HepG2 (cell line): ENCODE data around the gene RCC1. TPM values are rescaled to one million over a fixed set of nuclear protein-coding genes. Genes with fewer than 3 reads are reported as not detected.

Experiments used
- E2F5 ChIP-seq: sonication (generic); formaldehyde crosslinking; conservative IDR thresholded peaks from 2 replicates; pipeline ENCODE4 v1.4.0; 2020; ENCODE audit warnings: missing genetic modification reagents
- GLMP ChIP-seq: sonication (generic); formaldehyde crosslinking; IDR thresholded peaks from 2 replicates; pipeline ENCODE4 v1.9.0; 2021; ENCODE audit warnings: missing genetic modification reagents, mild to moderate bottlenecking, borderline replicate concordance
- GPN1 ChIP-seq: sonication (generic); formaldehyde crosslinking; IDR thresholded peaks from 2 replicates; pipeline ENCODE4 v1.5.1; 2020; ENCODE audit warnings: missing genetic modification reagents, borderline replicate concordance
- HMG20A ChIP-seq: IDR thresholded peaks from 2 replicates; pipeline ENCODE4 v1.6.1; 2016; ENCODE audit warnings: borderline replicate concordance
- IKZF4 ChIP-seq: sonication (generic); formaldehyde crosslinking; IDR thresholded peaks from 2 replicates; pipeline ENCODE4 v1.5.1; 2020; ENCODE audit warnings: borderline replicate concordance, mild to moderate bottlenecking, low read depth, missing genetic modification reagents; ENCODE audit errors: not compliant biosample characterization
- KDM4B ChIP-seq: sonication (generic); formaldehyde crosslinking; IDR thresholded peaks from 2 replicates; pipeline ENCODE4 v1.4.0; 2020; ENCODE audit warnings: missing genetic modification reagents
- MIXL1 ChIP-seq: IDR thresholded peaks from 2 replicates; pipeline ENCODE4 v1.6.1; 2016
- MYPOP ChIP-seq: sonication (generic); formaldehyde crosslinking; IDR thresholded peaks from 2 replicates; pipeline ENCODE4 v1.8.1; 2023; ENCODE audit warnings: mild to moderate bottlenecking, moderate library complexity, missing genetic modification reagents
- NR2C2 ChIP-seq: sonication (generic); formaldehyde crosslinking; IDR thresholded peaks from 2 replicates; pipeline ENCODE4 v1.4.0; 2020; ENCODE audit warnings: missing genetic modification reagents, mild to moderate bottlenecking, moderate library complexity, borderline replicate concordance
- PHB2 ChIP-seq: fragments of 450-650 bp; IDR thresholded peaks from 2 replicates; pipeline ENCODE4 v1.6.1; 2018; ENCODE audit not compliant: partially characterized antibody
- REPIN1 ChIP-seq: sonication (generic); formaldehyde crosslinking; IDR thresholded peaks from 2 replicates; pipeline ENCODE4 v1.8.0; 2022; ENCODE audit warnings: missing genetic modification reagents, low read depth, mild to moderate bottlenecking, borderline replicate concordance
- WIZ ChIP-seq: sonication (generic); formaldehyde crosslinking; IDR thresholded peaks from 2 replicates; pipeline ENCODE4 v1.5.1; 2020; ENCODE audit warnings: mild to moderate bottlenecking, missing genetic modification reagents
- ZBTB40 ChIP-seq, 2 experiments: fragments of 450-650 bp in 1 of 2; sonication (generic) in 1 of 2; formaldehyde crosslinking in 1 of 2; IDR thresholded peaks; 2 replicates each; pipeline versions ENCODE4 v1.6.1 to v1.8.0; 2016 to 2022; ENCODE audit warnings: antibody characterized with exemption in 1 of 2, mild to moderate bottlenecking in 1 of 2, missing genetic modification reagents in 1 of 2
- ZMYM3 ChIP-seq: sonication (generic); formaldehyde crosslinking; IDR thresholded peaks from 2 replicates; pipeline ENCODE4 v1.5.1; 2020; ENCODE audit warnings: mild to moderate bottlenecking, missing genetic modification reagents
- ZNF615 ChIP-seq: sonication (generic); formaldehyde crosslinking; IDR thresholded peaks from 2 replicates; pipeline ENCODE4 v1.5.0; 2020; ENCODE audit warnings: mild to moderate bottlenecking, missing genetic modification reagents, borderline replicate concordance
- polyA plus RNA-seq, 8 experiments: library from polyadenylated mRNA; depleted of rRNA in 3 of 8; stranded (reverse) in 7 of 8; unstranded in 1 of 8; fragments of >200 nt; fragmentation: Illumina TruSeq in 4 of 8; extraction: Trizol in 4 of 8; gene quantifications; 2 replicates each; pipeline versions ENCODE4 v1.2.1 to v1.2.3, GENCODE V29; 2011 to 2016; ENCODE audit warnings: low read depth in 4 of 8, missing spikeins in 1 of 8, mixed read lengths in 1 of 8; ENCODE audit not compliant: insufficient read depth in 1 of 8
- total RNA-seq, 5 experiments: library from RNA; depleted of rRNA; stranded (reverse); fragments of >200 nt; fragmentation: Illumina TruSeq; extraction: Trizol; gene quantifications; 2 replicates each; pipeline ENCODE4 v1.2.3, GENCODE V29; 2016; ENCODE audit warnings: low read depth in 1 of 5

The RCC1 gene
- total and polyA plus RNA-seq, 2 of the 13 experiments (the other 11 are each of a cell fraction or from before 2014, with no cell fraction given), result 47.2 to 80.8 TPM

- TF ChIP-seq KDM4B (CRISPR knock-in tag) (peak; percentile 76; the same call in 1 of the 2 replicates), GLMP (no peak), GPN1 (peak; percentile 38; the same call in 1 of the 2 replicates), ZMYM3 (CRISPR knock-in tag) (no peak), REPIN1 (CRISPR knock-in tag) (peak; percentile 89), WIZ (peak; percentile 88; the same call in 1 of the 2 replicates), MYPOP (CRISPR knock-in tag) (peak; percentile 97), E2F5 (CRISPR knock-in tag) (no peak; the same call in 1 of the 2 replicates), MIXL1 (CRISPR knock-in tag) (peak; percentile 42; the same call in 1 of the 2 replicates), ZNF615 (CRISPR knock-in tag) (peak; percentile 94; the same call in 1 of the 2 replicates), HMG20A (CRISPR knock-in tag) (peak; percentile 35), PHB2 (no peak), ZBTB40 (IDR thresholded peaks at IDR 0.05) (no peak), ZBTB40 (CRISPR knock-in tag; IDR thresholded peaks at IDR 0.05) (peak; percentile 86), NR2C2 (CRISPR knock-in tag) (peak; percentile 70), IKZF4 (CRISPR knock-in tag) (peak; percentile 51)
Measured at GRCh38 chr1:28581531-28582247, 75.8 kb downstream of the RCC1 start (continued).
